Measurements from ENCODE around the gene ENDOG.
"Not testable (repeated sequence)": the region's sequence is repeated elsewhere in the genome, so short reads cannot be mapped to it uniquely, and the experiment has no call there.

Gene ENDOG

DNA sequence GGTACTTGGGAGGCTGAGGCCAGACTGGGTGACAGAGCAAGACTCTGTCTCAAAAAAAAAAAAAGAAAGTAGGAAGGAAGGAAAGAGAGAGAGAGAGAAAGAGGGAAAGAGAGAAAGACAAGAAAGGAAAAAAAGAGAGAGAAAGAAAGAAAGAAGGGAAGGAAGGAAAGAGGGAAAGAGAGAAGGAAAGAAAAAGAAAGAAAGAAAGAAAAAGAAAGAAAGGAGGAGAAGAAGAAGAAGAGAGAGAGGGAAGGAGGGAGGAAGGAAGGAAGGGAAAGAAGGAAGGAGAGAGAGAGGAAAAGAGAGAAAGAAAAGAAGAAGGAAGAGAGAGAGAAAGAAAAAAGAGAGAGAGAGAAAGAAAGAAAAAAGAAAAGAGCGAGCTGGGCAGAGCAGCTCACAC, 43.5 kb upstream of the ENDOG start:
- no peak overlapping the region for H3K4me3 ChIP-seq (replicated peaks; ENCODE audit: low read depth, low read length)
- no peak for TF ChIP-seq CTCF (IDR thresholded peaks at IDR 0.05; ENCODE audit: low read length, missing control alignments)
- no peak for DNase-seq (ENCODE audit: low read depth)

DNA sequence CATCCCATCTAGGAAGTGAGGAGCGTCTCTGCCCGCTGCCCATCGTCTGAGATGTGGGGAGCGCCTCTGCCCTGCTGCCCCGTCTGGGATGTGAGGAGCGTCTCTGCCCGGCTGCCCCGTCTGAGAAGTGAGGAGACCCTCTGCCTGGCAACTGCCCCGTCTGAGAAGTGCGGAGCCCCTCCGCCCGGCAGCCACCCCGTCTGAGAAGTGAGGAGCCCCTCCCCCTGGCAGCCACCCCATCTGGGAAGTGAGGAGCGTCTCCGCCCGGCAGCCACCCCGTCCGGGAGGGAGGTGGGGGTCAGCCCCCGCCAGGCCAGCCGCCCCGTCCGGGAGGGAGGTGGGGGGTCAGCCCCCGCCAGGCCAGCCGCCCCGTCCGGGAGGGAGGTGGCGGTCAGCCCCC, 38.2 kb upstream of the ENDOG start:
- not testable (repeated sequence) for DNase-seq (ENCODE audit: low read depth); H3K4me3 ChIP-seq (replicated peaks; ENCODE audit: low read depth, low read length)

DNA sequence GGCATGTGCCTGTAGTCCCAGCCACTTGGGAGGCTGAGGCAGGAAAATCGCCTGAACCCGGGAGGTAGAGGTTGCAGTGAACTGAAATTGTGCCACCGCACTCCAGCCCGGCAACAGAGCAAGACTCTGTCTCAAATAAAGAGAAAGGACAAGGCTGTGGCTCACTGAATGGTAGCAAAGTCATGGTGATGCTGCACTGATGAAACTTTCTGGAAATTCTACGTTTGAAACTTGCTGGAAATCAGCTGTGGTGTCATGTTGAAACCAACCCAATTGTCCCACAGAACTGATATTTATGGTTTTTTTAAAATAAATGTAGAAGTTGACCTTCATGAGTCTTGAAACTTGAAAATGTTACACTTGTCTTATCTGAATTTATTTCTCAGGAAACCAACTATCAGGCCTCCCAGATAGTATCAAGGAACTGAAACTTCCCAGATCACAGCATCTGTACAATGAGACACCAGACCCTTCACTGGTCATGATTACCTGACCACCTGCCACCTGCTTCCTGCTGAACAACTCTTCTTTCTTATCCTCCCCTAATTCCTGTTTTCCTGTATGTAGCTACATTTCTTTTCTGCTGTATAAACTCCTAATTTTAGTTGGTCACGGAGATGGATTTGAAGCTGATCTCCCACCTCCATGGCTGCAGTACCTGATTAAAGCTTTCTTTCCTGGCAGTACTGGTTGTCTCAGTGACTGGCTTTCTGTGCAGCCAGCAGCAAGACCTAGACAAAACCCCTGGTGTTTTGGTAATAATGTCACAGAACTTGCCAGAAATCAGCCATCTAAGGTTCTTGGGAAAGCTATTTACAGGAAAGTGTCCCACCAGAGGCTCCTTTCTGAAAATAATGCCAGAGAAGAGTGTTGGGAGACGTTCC, 36.9 kb upstream of the ENDOG start:
- no peak for TF ChIP-seq CTCF (IDR thresholded peaks at IDR 0.05; ENCODE audit: low read length, missing control alignments)
- no peak overlapping the region for H3K4me3 ChIP-seq (replicated peaks; ENCODE audit: low read depth, low read length)
- DNase-seq (ENCODE audit: low read depth), result no peak

- DNase-seq (ENCODE audit: low read depth), result no peak
- H3K4me3 ChIP-seq (replicated peaks; ENCODE audit: low read depth, low read length), result no peak overlapping the region
- no peak for TF ChIP-seq CTCF (IDR thresholded peaks at IDR 0.05; ENCODE audit: low read length, missing control alignments)
Measured at GRCh38 chr9:128782669-128783068, 35.6 kb upstream of the ENDOG start.

DNA sequence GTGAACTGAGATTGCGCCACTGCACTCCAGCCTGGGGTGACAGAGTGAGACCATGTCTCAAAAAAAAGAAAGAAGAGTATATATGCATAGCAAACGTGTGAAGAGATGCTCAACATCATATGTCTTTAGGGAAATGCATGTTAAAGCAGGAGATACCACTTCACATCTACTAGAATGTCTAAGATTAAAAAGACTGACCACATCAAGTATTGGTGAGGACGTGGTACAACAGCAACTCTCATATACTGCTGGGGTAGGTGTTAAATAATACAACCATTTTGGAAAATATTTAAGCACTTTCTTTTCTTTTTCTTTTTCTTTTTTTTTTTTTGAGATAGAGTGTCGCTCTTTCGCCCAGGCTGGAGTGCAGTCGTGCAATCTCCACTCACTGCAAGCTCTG, 32.9 kb upstream of the ENDOG start:
- TF ChIP-seq CTCF (IDR thresholded peaks at IDR 0.05; ENCODE audit: low read length, missing control alignments), result no peak
- DNase-seq (ENCODE audit: low read depth), result no peak
- no peak overlapping the region for H3K4me3 ChIP-seq (replicated peaks; ENCODE audit: low read depth, low read length)

DNA sequence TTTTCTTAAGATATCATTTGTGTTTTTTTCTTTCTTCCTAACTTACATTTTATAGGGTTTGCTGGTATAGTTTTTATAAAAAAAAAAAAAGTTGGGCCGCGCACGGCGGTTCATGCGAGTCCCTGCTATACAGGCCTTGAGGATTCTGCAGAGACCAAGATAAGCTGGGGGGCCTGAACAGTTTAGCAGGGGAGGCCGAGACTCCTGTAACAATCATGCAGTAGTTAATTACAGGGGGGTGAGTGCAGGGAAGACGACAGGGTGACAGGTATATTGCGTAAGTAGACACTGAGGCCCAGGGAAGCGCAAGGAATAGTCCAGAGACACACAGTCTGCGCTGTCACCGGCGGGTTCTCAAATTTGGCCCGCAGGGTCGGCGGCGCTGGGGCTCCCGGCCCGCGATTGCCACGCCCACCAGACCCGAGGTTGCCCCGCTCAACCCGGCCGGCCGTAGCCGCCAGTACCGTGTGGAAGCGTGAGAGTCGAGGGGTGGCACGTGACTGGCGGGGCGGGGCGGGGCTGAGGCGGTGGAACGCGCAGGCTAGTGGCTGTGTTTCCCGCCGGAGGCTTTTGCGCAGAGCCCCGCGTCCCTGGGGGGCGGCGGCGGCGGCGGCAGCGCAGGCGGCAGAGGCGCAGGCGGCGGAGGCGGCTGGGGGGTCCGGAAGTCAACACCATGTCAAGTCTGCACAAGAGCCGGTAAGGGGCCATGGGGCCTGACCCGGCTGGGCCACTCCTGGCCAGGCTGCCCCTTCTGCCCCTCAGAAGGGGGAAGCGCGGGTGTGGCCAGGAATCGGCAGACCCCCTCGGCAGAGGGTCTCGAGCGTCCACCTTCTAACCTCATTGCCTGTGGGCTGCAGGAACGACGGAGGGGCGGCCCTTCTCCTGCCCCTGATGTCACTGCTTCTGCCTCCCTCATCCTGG, 31.4 kb upstream of the ENDOG start, which contains the start of gene TBC1D13:
TSS of gene TBC1D13 (plus strand) at position 573 of the 921 bp plus-strand sequence. CDS start at position 674, 101 bp downstream.
- H3K4me3 ChIP-seq (replicated peaks; ENCODE audit: low read depth, low read length), result peak within 1 kb of the TSS; percentile 96
- TF ChIP-seq CTCF (IDR thresholded peaks at IDR 0.05; ENCODE audit: low read length, missing control alignments), result no peak
- DNase-seq (ENCODE audit: low read depth), result peak; percentile 82

GRCh38 chr9:128787659-128788058, 30.6 kb upstream of the ENDOG start:
- peak overlapping the region; percentile 96 for H3K4me3 ChIP-seq (replicated peaks; ENCODE audit: low read depth, low read length)
- DNase-seq (ENCODE audit: low read depth), result peak; percentile 12
- no peak for TF ChIP-seq CTCF (IDR thresholded peaks at IDR 0.05; ENCODE audit: low read length, missing control alignments)
